ENCODE measurements around the gene TMSB15C.
"Not testable (repeated sequence)": the region's sequence is repeated elsewhere in the genome, so short reads cannot be mapped to it uniquely, and the experiment has no call there.

- not testable (repeated sequence) for TF ChIP-seq EZH2 (IDR thresholded peaks at IDR 0.05; ENCODE audit: borderline replicate concordance); CTCF (IDR thresholded peaks at IDR 0.05; ENCODE audit: poor library complexity); EZH2phosphoT487 (IDR thresholded peaks at IDR 0.05; ENCODE audit: low read depth, severe bottlenecking, unreplicated experiment)
These were observed 1.8 kb upstream of the TMSB15C start for GRCh38 chrX:104077854-104078253.

Measured in hepatocyte (in vitro differentiated cells).